WERI-Rb-1 (cell line): Measurements from ENCODE around the gene PGLYRP2.
A peak's percentile ranks its signal among the peaks of the same experiment; 100 is the strongest.

Experiments
- DNase-seq: peaks from one replicate; pipeline ENCODE4 v3.0.0-alpha.2; 2020
- H3K27ac ChIP-seq: fragments of 250-450 bp; sonication (Bioruptor Pico); 2 replicates; pipeline ENCODE4 v1.5.1; 2020; ENCODE audit warnings: mild to moderate bottlenecking, moderate library complexity
- H3K27me3 ChIP-seq: fragments of 250-450 bp; sonication (Bioruptor Pico); 2 replicates; pipeline ENCODE4 v1.5.1; 2021; ENCODE audit warnings: mild to moderate bottlenecking, low read depth, moderate library complexity; ENCODE audit not compliant: insufficient read depth, severe bottlenecking
- H3K36me3 ChIP-seq: fragments of 250-450 bp; sonication (Bioruptor Pico); 2 replicates; pipeline ENCODE4 v1.5.1; 2020; ENCODE audit warnings: mild to moderate bottlenecking, moderate library complexity
- H3K4me3 ChIP-seq: 2 replicates; pipeline ENCODE4 v1.5.1; 2011; ENCODE audit warnings: low read depth, mild to moderate bottlenecking, control low read depth, low read length
- H3K9me3 ChIP-seq: fragments of 250-450 bp; sonication (Bioruptor Pico); 2 replicates; pipeline ENCODE4 v1.5.1; 2021; ENCODE audit warnings: mild to moderate bottlenecking, moderate library complexity; ENCODE audit not compliant: severe bottlenecking
- CTCF ChIP-seq: IDR thresholded peaks from 2 replicates; pipeline ENCODE4 v1.5.1; 2011; ENCODE audit warnings: low read depth, mild to moderate bottlenecking, control low read depth, inconsistent platforms, low read length

The PGLYRP2 gene

GRCh38 chr19:15426485-15427349 is 52.6 kb downstream of the PGLYRP2 start:
- peak; percentile 42 for DNase-seq
- H3K9me3 ChIP-seq: no peaks in the 10 kb centered on the region
- H3K4me3 ChIP-seq: no peak overlapping the region
- peaks cover 88% of the 10 kb centered on the region for H3K36me3 ChIP-seq
- H3K27me3 ChIP-seq: no peaks in the 10 kb centered on the region
- no peak for TF ChIP-seq CTCF
- H3K27ac ChIP-seq: peak overlapping the region; percentile 29; the same call in 1 of the 2 replicates

GRCh38 chr19:15425321-15425950 is 53.9 kb downstream of the PGLYRP2 start:
- no peak for DNase-seq
- Histone ChIP-seq H3K36me3 (peaks cover 75% of the 10 kb centered on the region), H3K4me3 (no peak overlapping the region), H3K27ac (no peak overlapping the region), H3K27me3 (no peaks in the 10 kb centered on the region), H3K9me3 (no peaks in the 10 kb centered on the region)
- TF ChIP-seq CTCF: no peak

- DNase-seq: no peak
These were observed 54.5 kb downstream of the PGLYRP2 start for GRCh38 chr19:15424692-15425272.

GRCh38 chr19:15424121-15424520 is 55.2 kb downstream of the PGLYRP2 start:
- Histone ChIP-seq H3K4me3 (no peak overlapping the region), H3K27me3 (no peaks in the 10 kb centered on the region), H3K36me3 (peaks cover 62% of the 10 kb centered on the region), H3K9me3 (no peaks in the 10 kb centered on the region), H3K27ac (no peak overlapping the region)
- no peak for DNase-seq
- TF ChIP-seq CTCF: no peak

More at GRCh38 chr19:15424692-15425272, 54.5 kb downstream of the PGLYRP2 start:
- no peak for TF ChIP-seq CTCF
- H3K9me3 ChIP-seq: no peaks in the 10 kb centered on the region
- H3K27ac ChIP-seq: no peak overlapping the region
- H3K27me3 ChIP-seq: no peaks in the 10 kb centered on the region
- H3K36me3 ChIP-seq: peaks cover 69% of the 10 kb centered on the region
- H3K4me3 ChIP-seq: no peak overlapping the region

- Histone ChIP-seq H3K36me3 (peaks cover 59% of the 10 kb centered on the region), H3K4me3 (no peak overlapping the region), H3K9me3 (no peaks in the 10 kb centered on the region), H3K27me3 (no peaks in the 10 kb centered on the region), H3K27ac (no peak overlapping the region)
- no peak for DNase-seq
- no peak for TF ChIP-seq CTCF
These were observed 56.2 kb downstream of the PGLYRP2 start for GRCh38 chr19:15423130-15423529.
